Gastrocnemius medialis (tissue), 4 donors: ENCODE results near the gene VWA5B1. TPM values are rescaled to one million over a fixed set of nuclear protein-coding genes. Genes with fewer than 3 reads are reported as not detected.

Experiments
- ATAC-seq, 2 donors: fragments of 150-250 bp; one replicate each; pipeline ENCODE4 v1.9.1; 2016
- DNase-seq, 2 donors: peaks; one replicate each; pipeline ENCODE4 v3.0.0-alpha.2; 2019
- H3K27ac ChIP-seq, 4 donors: fragments of 200-600 bp; sonication (generic); 1 replicate in 1 of 4; 2 replicates in 3 of 4; pipeline ENCODE4 v1.5.1; 2016 to 2018; ENCODE audit warnings: mild to moderate bottlenecking in 2 of 4, moderate library complexity in 1 of 4
- H3K27me3 ChIP-seq, 3 donors: fragments of 200-600 bp; sonication (generic) in 2 of 3; 1 replicate in 1 of 3; 2 replicates in 2 of 3; pipeline versions ENCODE4 v1.5.1 to v1.6.0; 2016 to 2019; ENCODE audit warnings: mild to moderate bottlenecking in 1 of 3, moderate library complexity in 1 of 3
- H3K36me3 ChIP-seq, 2 donors: fragments of 200-600 bp; sonication (generic) in 1 of 2; one replicate each; pipeline ENCODE4 v1.5.1; 2017 to 2018
- H3K4me1 ChIP-seq, 2 donors: fragments of 200-600 bp; sonication (generic) in 1 of 2; one replicate each; pipeline ENCODE4 v1.5.1; 2016 to 2017; ENCODE audit warnings: mild to moderate bottlenecking in 2 of 2
- H3K4me3 ChIP-seq, 4 donors: fragments of 200-600 bp; sonication (generic) in 3 of 4; 1 replicate in 1 of 4; 2 replicates in 3 of 4; pipeline ENCODE4 v1.5.1; 2016 to 2019; ENCODE audit warnings: mild to moderate bottlenecking in 2 of 4
- H3K9me3 ChIP-seq, 3 donors: fragments of 200-600 bp; sonication (generic) in 2 of 3; 1 replicate in 1 of 3; 2 replicates in 2 of 3; pipeline ENCODE4 v1.5.1; 2016 to 2019
- POLR2A ChIP-seq, 2 donors: fragments of 450-650 bp; IDR thresholded peaks; one replicate each; pipeline ENCODE4 v1.6.1; 2017; ENCODE audit warnings: antibody characterized with exemption in 2 of 2, mild to moderate bottlenecking in 2 of 2, moderate library complexity in 2 of 2
- in situ Hi-C, 4 donors: fragments of 200-750 bp; cut with MboI; loops; one replicate each; pipeline versions ENCODE4 v1.15.0 to v1.8.0; 2017; ENCODE audit warnings: low sequenced_read_pairs in 4 of 4
- intact Hi-C: fragments of 100-400 bp; cut with DNase I; formaldehyde crosslinking; loops from one replicate; pipeline ENCODE4 v1.15.1; 2023; ENCODE audit warnings: low total_unique reads
- total RNA-seq, 4 donors: library from RNA; depleted of rRNA; stranded (reverse); fragments of >200 nt; gene quantifications; one replicate each; pipeline versions ENCODE4 v1.1.0 to v1.2.3, GENCODE V29; 2016
- TF ChIP-seq, protein P1 (sequence below), 5 experiments: fragments of 450-650 bp in 3 of 5; fragments of 200-600 bp in 2 of 5; sonication (generic) in 2 of 5; IDR thresholded peaks in 4 of 5; conservative IDR thresholded peaks in 1 of 5; 1 replicate in 4 of 5; 2 replicates in 1 of 5; pipeline ENCODE4 v1.5.1; 2016 to 2019; ENCODE audit warnings: antibody characterized with exemption in 5 of 5, mild to moderate bottlenecking in 3 of 5, moderate library complexity in 3 of 5

Gene VWA5B1
- total RNA-seq, 4 donors from 2014 or later, result 0.25 TPM; not detected in 3

DNA sequence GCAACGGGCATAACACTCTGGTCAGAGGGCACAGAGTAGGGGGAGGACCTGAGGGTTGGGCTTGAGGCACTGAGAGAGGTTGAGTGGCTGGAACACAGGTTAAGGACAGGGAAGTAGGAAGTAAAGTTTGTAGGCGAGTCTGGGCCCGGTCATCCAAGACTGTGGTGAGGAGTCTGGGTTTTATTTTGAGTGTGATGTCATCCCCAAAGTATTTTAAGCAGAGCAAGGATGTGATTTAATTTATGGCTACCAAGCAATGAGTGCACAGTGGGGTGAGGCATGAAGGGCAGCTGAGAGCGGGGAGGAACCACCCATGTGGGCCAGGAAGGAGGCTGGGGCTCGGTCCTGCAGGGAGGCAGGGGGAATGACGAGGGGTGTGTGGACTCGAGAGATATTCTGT lies 11.2 kb upstream of the VWA5B1 start:
- DNase-seq, result no peak
- no peaks in the 10 kb centered on the region for H3K9me3 ChIP-seq
- H3K27ac ChIP-seq, result no peak overlapping the region
- intact Hi-C loops, result no loop called here
- ATAC-seq, result no peak
- peaks cover 11 to 16% of the 10 kb centered on the region in 2 donors for H3K4me1 ChIP-seq
- no peaks in the 10 kb centered on the region for H3K36me3 ChIP-seq
- in situ Hi-C loops, result no loop called here
- H3K4me3 ChIP-seq, result no peak overlapping the region
- TF ChIP-seq POLR2A (IDR thresholded peaks at IDR 0.05), result no peak
- TF ChIP-seq, protein P1, sequence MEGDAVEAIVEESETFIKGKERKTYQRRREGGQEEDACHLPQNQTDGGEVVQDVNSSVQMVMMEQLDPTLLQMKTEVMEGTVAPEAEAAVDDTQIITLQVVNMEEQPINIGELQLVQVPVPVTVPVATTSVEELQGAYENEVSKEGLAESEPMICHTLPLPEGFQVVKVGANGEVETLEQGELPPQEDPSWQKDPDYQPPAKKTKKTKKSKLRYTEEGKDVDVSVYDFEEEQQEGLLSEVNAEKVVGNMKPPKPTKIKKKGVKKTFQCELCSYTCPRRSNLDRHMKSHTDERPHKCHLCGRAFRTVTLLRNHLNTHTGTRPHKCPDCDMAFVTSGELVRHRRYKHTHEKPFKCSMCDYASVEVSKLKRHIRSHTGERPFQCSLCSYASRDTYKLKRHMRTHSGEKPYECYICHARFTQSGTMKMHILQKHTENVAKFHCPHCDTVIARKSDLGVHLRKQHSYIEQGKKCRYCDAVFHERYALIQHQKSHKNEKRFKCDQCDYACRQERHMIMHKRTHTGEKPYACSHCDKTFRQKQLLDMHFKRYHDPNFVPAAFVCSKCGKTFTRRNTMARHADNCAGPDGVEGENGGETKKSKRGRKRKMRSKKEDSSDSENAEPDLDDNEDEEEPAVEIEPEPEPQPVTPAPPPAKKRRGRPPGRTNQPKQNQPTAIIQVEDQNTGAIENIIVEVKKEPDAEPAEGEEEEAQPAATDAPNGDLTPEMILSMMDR (IDR thresholded peaks at IDR 0.05 in 4 of 5, conservative IDR thresholded peaks at IDR 0.05 in 1 of 5), result no peak
- H3K27me3 ChIP-seq, result no peaks in the 10 kb centered on the region

DNA sequence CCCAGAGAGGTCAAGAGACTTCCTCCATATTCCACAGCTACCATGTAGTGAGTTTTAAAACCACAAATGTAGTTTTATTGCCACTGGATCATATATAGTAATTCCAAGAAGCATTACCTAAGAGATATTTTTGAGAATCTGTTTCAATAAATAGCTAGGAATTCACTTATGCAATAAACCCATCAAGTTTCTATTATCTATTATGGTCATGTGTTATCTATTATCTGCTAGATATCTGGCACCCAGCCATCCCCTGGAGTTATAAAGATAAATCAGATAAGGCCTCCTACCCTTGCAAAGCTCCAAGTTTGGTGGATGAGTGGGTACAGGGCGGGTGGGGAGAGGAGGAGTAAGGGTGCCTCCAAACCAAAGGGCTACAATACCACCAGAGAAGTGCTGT lies 10.3 kb upstream of the VWA5B1 start:
- H3K4me1 ChIP-seq, result peaks cover 11 to 16% of the 10 kb centered on the region in 2 donors
- H3K36me3 ChIP-seq, result no peaks in the 10 kb centered on the region
- TF ChIP-seq POLR2A (IDR thresholded peaks at IDR 0.05), result no peak
- TF ChIP-seq, protein P1 (IDR thresholded peaks at IDR 0.05 in 4 of 5, conservative IDR thresholded peaks at IDR 0.05 in 1 of 5), result no peak
- no peak for DNase-seq
- intact Hi-C loops, result no loop called here
- in situ Hi-C loops, result no loop called here
- no peaks in the 10 kb centered on the region for H3K9me3 ChIP-seq
- no peak for ATAC-seq
- no peak overlapping the region for H3K4me3 ChIP-seq
- H3K27ac ChIP-seq, result no peak overlapping the region
- H3K27me3 ChIP-seq, result no peaks in the 10 kb centered on the region

DNA sequence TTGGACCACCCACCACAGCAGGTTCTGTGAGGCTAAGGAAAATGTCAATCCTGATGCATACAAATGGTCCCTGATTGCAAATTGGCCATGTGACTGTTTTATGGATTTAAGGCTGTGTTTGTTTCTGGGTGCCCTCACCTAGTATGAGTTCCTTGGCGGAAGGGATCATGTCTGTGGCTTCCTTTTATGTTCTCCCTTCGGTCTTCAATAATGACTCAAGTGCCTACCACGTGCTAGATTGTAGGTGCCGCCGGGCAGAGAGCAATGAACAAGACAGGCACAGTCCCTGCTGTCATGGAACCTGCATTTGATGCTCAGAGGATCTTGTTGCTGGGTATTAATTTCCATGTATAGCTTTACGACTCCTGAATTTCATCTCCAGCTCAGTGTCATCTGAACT lies 9.8 kb upstream of the VWA5B1 start:
- Histone ChIP-seq H3K27me3 (no peaks in the 10 kb centered on the region), H3K9me3 (no peaks in the 10 kb centered on the region), H3K27ac (no peak overlapping the region), H3K4me1 (peaks cover 11 to 16% of the 10 kb centered on the region in 2 donors), H3K4me3 (no peak overlapping the region), H3K36me3 (no peaks in the 10 kb centered on the region)
- intact Hi-C loops (no loop called here), in situ Hi-C loops (no loop called here)
- ATAC-seq, result no peak
- TF ChIP-seq, protein P1 (IDR thresholded peaks at IDR 0.05 in 4 of 5, conservative IDR thresholded peaks at IDR 0.05 in 1 of 5), result no peak
- TF ChIP-seq POLR2A (IDR thresholded peaks at IDR 0.05), result no peak
- DNase-seq, result no peak

DNA sequence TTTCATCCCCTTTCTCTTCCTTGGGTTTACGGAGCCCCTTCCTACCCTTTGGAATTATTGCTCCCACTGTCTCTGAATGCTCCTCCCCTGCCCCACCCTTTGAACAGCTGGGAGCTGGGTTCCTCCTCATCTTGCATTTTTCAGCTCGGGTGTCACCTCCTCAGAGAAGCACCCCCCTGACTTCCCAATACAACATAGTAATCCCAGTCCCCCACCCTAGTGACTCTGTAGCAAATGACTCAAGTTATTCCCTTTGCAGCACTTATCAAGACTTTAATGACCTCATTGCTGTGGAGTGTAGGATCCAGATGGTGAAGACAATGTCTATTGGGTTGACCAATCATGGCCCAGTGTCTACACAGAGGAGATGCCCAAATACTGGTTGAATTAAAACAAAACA lies 8.9 kb upstream of the VWA5B1 start:
- Histone ChIP-seq H3K27ac (peak overlapping the region in 2 of 4 donors; percentile 19 to 76), H3K4me1 (peaks cover 11 to 16% of the 10 kb centered on the region in 2 donors), H3K27me3 (no peaks in the 10 kb centered on the region), H3K9me3 (no peaks in the 10 kb centered on the region), H3K4me3 (no peak overlapping the region), H3K36me3 (no peaks in the 10 kb centered on the region)
- ATAC-seq (no peak), DNase-seq (no peak)
- intact Hi-C loops, result loop anchor here (1.0 to 2.0 kb wide), 2 partner anchors 17 to 78 kb away; no protein-coding TSS in a partner anchor
- no peak for TF ChIP-seq POLR2A (IDR thresholded peaks at IDR 0.05)
- TF ChIP-seq, protein P1 (IDR thresholded peaks at IDR 0.05 in 4 of 5, conservative IDR thresholded peaks at IDR 0.05 in 1 of 5), result no peak
- in situ Hi-C loops, result no loop called here

DNA sequence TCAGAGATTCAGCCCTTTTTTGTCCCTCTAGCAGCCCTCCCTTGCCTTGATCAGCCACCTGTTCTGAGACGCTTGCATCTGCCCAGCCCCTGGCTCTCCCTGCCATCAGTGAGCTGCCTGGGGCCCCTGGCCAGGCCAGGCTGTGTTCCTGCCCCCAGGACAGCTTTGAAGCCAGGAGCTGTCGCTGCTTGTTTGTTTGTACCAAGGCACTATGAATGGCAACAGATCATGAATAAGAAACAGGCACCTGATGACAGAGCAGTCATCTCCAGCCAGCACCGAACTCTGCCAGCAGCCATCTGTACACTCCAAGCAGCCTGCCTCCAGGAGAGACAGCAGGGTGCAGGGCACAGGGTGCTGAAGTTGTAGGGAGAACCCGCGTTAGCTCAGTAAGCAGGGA lies 8.1 kb upstream of the VWA5B1 start:
- intact Hi-C loops (loop anchor here (1.0 to 2.0 kb wide), 2 partner anchors 16 to 77 kb away; no protein-coding TSS in a partner anchor), in situ Hi-C loops (no loop called here)
- ATAC-seq (peak; percentile 95 to 97), DNase-seq (peak; percentile 59 to 79)
- TF ChIP-seq, protein P1 (IDR thresholded peaks at IDR 0.05 in 4 of 5, conservative IDR thresholded peaks at IDR 0.05 in 1 of 5), result no peak
- no peak for TF ChIP-seq POLR2A (IDR thresholded peaks at IDR 0.05)
- peaks cover 11 to 16% of the 10 kb centered on the region in 2 donors for H3K4me1 ChIP-seq
- no peaks in the 10 kb centered on the region for H3K36me3 ChIP-seq
- no peaks in the 10 kb centered on the region for H3K9me3 ChIP-seq
- peak overlapping the region in 3 of 4 donors; percentile 33 to 76 (median 62) for H3K27ac ChIP-seq
- no peaks in the 10 kb centered on the region for H3K27me3 ChIP-seq
- no peak overlapping the region for H3K4me3 ChIP-seq
